K562 (cell line): Measurements from ENCODE around the gene FES. TPM values are rescaled to one million over a fixed set of nuclear protein-coding genes. Genes with fewer than 3 reads are reported as not detected.

ENCODE experiments used
- ESRRB ChIP-seq: fragments of 250-450 bp; sonication (Bioruptor Pico); IDR thresholded peaks from 2 replicates; pipeline ENCODE4 v1.5.0; 2020; ENCODE audit warnings: mild to moderate bottlenecking, moderate library complexity, borderline replicate concordance
- ETV5 ChIP-seq: sonication (generic); formaldehyde crosslinking; IDR thresholded peaks from 2 replicates; pipeline ENCODE4 v1.4.0; 2020; ENCODE audit warnings: low read depth, mild to moderate bottlenecking, missing genetic modification reagents
- FOXM1 ChIP-seq, 2 experiments: fragments of 450-650 bp in 1 of 2; sonication (generic) in 1 of 2; formaldehyde crosslinking in 1 of 2; IDR thresholded peaks; 2 replicates each; pipeline versions ENCODE4 v1.6.1 to v1.9.0; 2017 to 2022; ENCODE audit warnings: low read depth in 2 of 2, mild to moderate bottlenecking in 2 of 2, missing genetic modification reagents in 1 of 2, moderate library complexity in 1 of 2
- MCM2 ChIP-seq: fragments of 450-650 bp; IDR thresholded peaks from 2 replicates; pipeline ENCODE4 v1.6.1; 2017; ENCODE audit warnings: low read depth, mild to moderate bottlenecking
- POLR3G ChIP-seq: IDR thresholded peaks from 2 replicates; pipeline ENCODE4 v1.6.1; 2011; ENCODE audit not compliant: insufficient read length, insufficient replicate concordance; ENCODE audit errors: extremely low read depth
- RBM15 ChIP-seq: fragments of 200-400 bp; formaldehyde crosslinking; IDR thresholded peaks from 2 replicates; pipeline ENCODE4 v1.6.1; 2018; ENCODE audit warnings: mild to moderate bottlenecking, low read length, moderate library complexity; ENCODE audit not compliant: insufficient read depth
- RFX7 ChIP-seq: fragments of 250-450 bp; sonication (Bioruptor Pico); IDR thresholded peaks from 2 replicates; pipeline ENCODE4 v1.5.1; 2021; ENCODE audit warnings: mild to moderate bottlenecking
- SIX5 ChIP-seq, 2 experiments: IDR thresholded peaks; 2 replicates each; pipeline ENCODE4 v1.6.1; 2011; ENCODE audit warnings: low read length in 2 of 2, borderline replicate concordance in 1 of 2, low read depth in 1 of 2, mild to moderate bottlenecking in 1 of 2, moderate library complexity in 1 of 2; ENCODE audit not compliant: insufficient read depth in 1 of 2
- SRF ChIP-seq, 2 experiments: fragments of 250-450, 450-650 bp in 1 of 2; sonication (Bioruptor Pico) in 1 of 2; sonication (generic) in 1 of 2; formaldehyde crosslinking; IDR thresholded peaks; 2 replicates each; pipeline versions ENCODE4 v1.5.0 to v1.5.1; 2020 to 2022; ENCODE audit warnings: mild to moderate bottlenecking in 1 of 2, missing genetic modification reagents in 1 of 2
- ZBTB7A ChIP-seq: IDR thresholded peaks from 2 replicates; pipeline ENCODE4 v1.6.1; 2011; ENCODE audit warnings: low read depth, mild to moderate bottlenecking, low read length, moderate library complexity, borderline replicate concordance; ENCODE audit not compliant: control insufficient read depth
- ZNF311 ChIP-seq: fragments of 250-450 bp; sonication (Bioruptor Pico); IDR thresholded peaks from 2 replicates; pipeline ENCODE4 v1.4.0; 2020; ENCODE audit warnings: mild to moderate bottlenecking, moderate library complexity
- ZNF583 ChIP-seq: fragments of 250-450 bp; sonication (Bioruptor Pico); IDR thresholded peaks from 2 replicates; pipeline ENCODE4 v1.4.0; 2020
- ZNF644 ChIP-seq: fragments of 200-800 bp; sonication (Bioruptor generic); IDR thresholded peaks from 2 replicates; pipeline ENCODE4 v1.6.1; 2016; ENCODE audit warnings: low read depth, missing genetic modification characterization, missing compliant biosample characterization
- ZNF696 ChIP-seq: fragments of 250-450 bp; sonication (Bioruptor Pico); conservative IDR thresholded peaks from 2 replicates; pipeline ENCODE4 v1.4.0; 2020; ENCODE audit warnings: mild to moderate bottlenecking, moderate library complexity
- polyA plus RNA-seq, 8 experiments: library from polyadenylated mRNA; depleted of rRNA in 4 of 8; stranded (reverse) in 5 of 8; unstranded in 3 of 8; fragments of >200 nt; fragmentation: Nextera tagmentation in 2 of 8; fragmentation: Illumina TruSeq in 1 of 8; extraction: Ambion mirVana in 2 of 8; extraction: Trizol in 1 of 8; gene quantifications; 2 replicates each; pipeline versions ENCODE4 v1.2.1 to v1.2.3, GENCODE V29; 2011 to 2014; ENCODE audit warnings: inconsistent platforms in 1 of 8, missing spikeins in 1 of 8
- total RNA-seq, 7 experiments: library from RNA; depleted of rRNA in 6 of 7; stranded (reverse); fragments of >200 nt in 6 of 7; fragmentation: Illumina TruSeq in 2 of 7; extraction: Trizol in 2 of 7; gene quantifications; 2 replicates each; pipeline versions ENCODE4 v1.2.1 to v1.2.3, GENCODE V29; 2011 to 2021; ENCODE audit warnings: low replicate concordance in 1 of 7
- TF ChIP-seq, protein P1 (sequence below), 3 experiments: IDR thresholded peaks in 2 of 3; conservative IDR thresholded peaks in 1 of 3; 2 replicates each; pipeline ENCODE4 v1.5.1; 2011 to 2012; ENCODE audit warnings: low read length in 3 of 3, mild to moderate bottlenecking in 3 of 3, control low read depth in 2 of 3, improper control_type of control experiment in 1 of 3, inconsistent platforms in 1 of 3, low read depth in 1 of 3, mixed read lengths in 1 of 3, moderate library complexity in 1 of 3; ENCODE audit not compliant: insufficient read depth in 2 of 3
- TF ChIP-seq, protein P2 (sequence below), 2 experiments: fragments of 250-450 bp in 1 of 2; fragments of 450-650 bp in 1 of 2; sonication (Bioruptor Pico) in 1 of 2; IDR thresholded peaks; 2 replicates each; pipeline versions ENCODE4 v1.6.1 to v1.8.0; 2016 to 2021; ENCODE audit warnings: mild to moderate bottlenecking in 2 of 2, moderate library complexity in 2 of 2, missing compliant biosample characterization in 1 of 2, missing genetic modification characterization in 1 of 2
- TF ChIP-seq, protein P3 (sequence below): sonication (generic); formaldehyde crosslinking; IDR thresholded peaks from 2 replicates; pipeline ENCODE4 v1.9.0; 2022; ENCODE audit warnings: mild to moderate bottlenecking, missing genetic modification reagents
- TF ChIP-seq, protein P4 (sequence below): fragments of 450-650 bp; conservative IDR thresholded peaks from 2 replicates; pipeline ENCODE4 v1.6.1; 2016; ENCODE audit warnings: missing genetic modification characterization, low read depth, mild to moderate bottlenecking, missing compliant biosample characterization, moderate library complexity

FES gene
- total and polyA plus RNA-seq, 9 of the 15 experiments (the other 6 are each of a cell fraction or from before 2014, with no cell fraction given): 0.38 to 2.6 (median 0.82) TPM

DNA sequence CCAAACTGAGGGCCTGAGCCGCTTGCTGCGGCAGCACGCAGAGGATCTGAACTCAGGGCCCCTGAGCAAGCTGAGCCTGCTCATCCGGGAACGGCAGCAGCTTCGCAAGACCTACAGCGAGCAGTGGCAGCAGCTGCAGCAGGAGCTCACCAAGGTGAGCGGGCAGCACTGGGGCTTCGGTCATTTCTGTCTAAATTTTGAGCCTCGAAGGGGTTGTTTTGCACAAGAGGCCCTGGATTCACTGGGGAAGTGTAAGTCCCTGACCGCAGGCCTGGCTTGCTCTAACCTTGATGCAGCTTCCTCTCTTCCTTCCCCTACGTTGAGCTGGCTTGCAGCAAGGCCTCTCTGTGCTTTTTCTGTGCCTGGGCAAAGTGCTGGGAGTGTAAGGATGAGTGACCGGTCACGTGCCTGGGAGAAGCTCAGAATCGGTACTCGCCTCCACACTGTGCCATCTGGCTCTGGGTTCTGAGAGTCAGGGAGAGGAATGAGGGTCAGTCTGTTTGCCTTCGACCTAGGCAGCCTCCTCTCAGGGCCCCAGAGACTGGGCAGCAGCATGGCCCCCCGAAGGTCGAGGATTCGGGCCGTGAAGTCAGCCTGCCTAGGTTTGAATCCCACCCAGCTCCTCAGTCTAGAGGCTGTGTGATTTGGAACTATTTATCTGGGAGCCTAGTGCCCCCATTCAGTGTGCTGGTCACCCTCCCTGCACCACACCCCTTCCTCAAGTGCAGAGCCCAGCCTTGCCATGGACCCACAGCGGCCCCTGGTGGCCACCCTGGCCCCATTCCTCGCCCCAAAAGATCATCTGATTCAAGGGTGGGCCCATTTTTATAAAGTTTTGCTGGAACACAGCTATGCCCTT, 1.4 kb downstream of the FES start (continued):
- no peak for TF ChIP-seq RBM15
- TF ChIP-seq, protein P1, sequence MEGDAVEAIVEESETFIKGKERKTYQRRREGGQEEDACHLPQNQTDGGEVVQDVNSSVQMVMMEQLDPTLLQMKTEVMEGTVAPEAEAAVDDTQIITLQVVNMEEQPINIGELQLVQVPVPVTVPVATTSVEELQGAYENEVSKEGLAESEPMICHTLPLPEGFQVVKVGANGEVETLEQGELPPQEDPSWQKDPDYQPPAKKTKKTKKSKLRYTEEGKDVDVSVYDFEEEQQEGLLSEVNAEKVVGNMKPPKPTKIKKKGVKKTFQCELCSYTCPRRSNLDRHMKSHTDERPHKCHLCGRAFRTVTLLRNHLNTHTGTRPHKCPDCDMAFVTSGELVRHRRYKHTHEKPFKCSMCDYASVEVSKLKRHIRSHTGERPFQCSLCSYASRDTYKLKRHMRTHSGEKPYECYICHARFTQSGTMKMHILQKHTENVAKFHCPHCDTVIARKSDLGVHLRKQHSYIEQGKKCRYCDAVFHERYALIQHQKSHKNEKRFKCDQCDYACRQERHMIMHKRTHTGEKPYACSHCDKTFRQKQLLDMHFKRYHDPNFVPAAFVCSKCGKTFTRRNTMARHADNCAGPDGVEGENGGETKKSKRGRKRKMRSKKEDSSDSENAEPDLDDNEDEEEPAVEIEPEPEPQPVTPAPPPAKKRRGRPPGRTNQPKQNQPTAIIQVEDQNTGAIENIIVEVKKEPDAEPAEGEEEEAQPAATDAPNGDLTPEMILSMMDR (IDR thresholded peaks at IDR 0.05 in 2 of 3, conservative IDR thresholded peaks at IDR 0.05 in 1 of 3; ENCODE audit: insufficient read depth in 2 of 3, low read depth in 1 of 3, low read length in 3 of 3): peak; percentile 94 to 99 (median 96)
- TF ChIP-seq SRF (CRISPR knock-in tag; IDR thresholded peaks at IDR 0.05): peak in 1 of 2 experiments; percentile 55; a peak in 1 of 4 replicates
- TF ChIP-seq RFX7 (CRISPR knock-in tag): no peak
- TF ChIP-seq, protein P2, sequence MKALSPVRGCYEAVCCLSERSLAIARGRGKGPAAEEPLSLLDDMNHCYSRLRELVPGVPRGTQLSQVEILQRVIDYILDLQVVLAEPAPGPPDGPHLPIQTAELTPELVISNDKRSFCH (CRISPR knock-in tag; IDR thresholded peaks at IDR 0.05): no peak
- TF ChIP-seq, protein P2 (tag; IDR thresholded peaks at IDR 0.05): peak; percentile 40; the same call in 1 of the 2 replicates
- TF ChIP-seq POLR3G: no peak
- TF ChIP-seq, protein P3, sequence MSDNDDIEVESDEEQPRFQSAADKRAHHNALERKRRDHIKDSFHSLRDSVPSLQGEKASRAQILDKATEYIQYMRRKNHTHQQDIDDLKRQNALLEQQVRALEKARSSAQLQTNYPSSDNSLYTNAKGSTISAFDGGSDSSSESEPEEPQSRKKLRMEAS (CRISPR knock-in tag): no peak
- TF ChIP-seq SIX5 (IDR thresholded peaks at IDR 0.05; ENCODE audit: borderline replicate concordance in 1 of 2, insufficient read depth in 1 of 2, low read depth in 1 of 2, low read length in 2 of 2): no peak
- TF ChIP-seq FOXM1 (IDR thresholded peaks at IDR 0.05; ENCODE audit: low read depth): 0 out of 2 replicates have a peak, but pooled peaks have one; percentile 9
- TF ChIP-seq FOXM1 (CRISPR knock-in tag; IDR thresholded peaks at IDR 0.05; ENCODE audit: low read depth): no peak
- no peak for TF ChIP-seq ZNF696
- no peak for TF ChIP-seq ESRRB (CRISPR knock-in tag)
- no peak for TF ChIP-seq ZNF644 (tag)
- no peak for TF ChIP-seq MCM2
- TF ChIP-seq ZBTB7A: peak; percentile 54; the same call in 1 of the 2 replicates
- TF ChIP-seq, protein P4, sequence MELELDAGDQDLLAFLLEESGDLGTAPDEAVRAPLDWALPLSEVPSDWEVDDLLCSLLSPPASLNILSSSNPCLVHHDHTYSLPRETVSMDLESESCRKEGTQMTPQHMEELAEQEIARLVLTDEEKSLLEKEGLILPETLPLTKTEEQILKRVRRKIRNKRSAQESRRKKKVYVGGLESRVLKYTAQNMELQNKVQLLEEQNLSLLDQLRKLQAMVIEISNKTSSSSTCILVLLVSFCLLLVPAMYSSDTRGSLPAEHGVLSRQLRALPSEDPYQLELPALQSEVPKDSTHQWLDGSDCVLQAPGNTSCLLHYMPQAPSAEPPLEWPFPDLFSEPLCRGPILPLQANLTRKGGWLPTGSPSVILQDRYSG: no peak
- 0 out of 2 replicates have a peak, but pooled peaks have one; percentile 25 for TF ChIP-seq ZNF311
- TF ChIP-seq ZNF583 (CRISPR knock-in tag): 0 out of 2 replicates have a peak, but pooled peaks have one; percentile 45
- 0 out of 2 replicates have a peak, but pooled peaks have one; percentile 24 for TF ChIP-seq ETV5 (CRISPR knock-in tag)
